Liver (tissue), 9 donors: ENCODE measurements around the gene GRIA1. TPM values are rescaled to one million over a fixed set of nuclear protein-coding genes. Genes with fewer than 3 reads are reported as not detected.

Experiments used
- DNase-seq: peaks from one replicate; pipeline ENCODE4 v3.0.0-alpha.2; 2017; ENCODE audit warnings: low spot score
- H3K27ac ChIP-seq, 2 donors: one replicate each; pipeline ENCODE4 v1.7.0; 2013; ENCODE audit warnings: inconsistent platforms in 2 of 2, low read length in 2 of 2, control low read depth in 1 of 2, low read depth in 1 of 2, mild to moderate bottlenecking in 1 of 2
- H3K27me3 ChIP-seq, 4 donors: one replicate each; pipeline versions ENCODE4 v1.6.1 to v1.7.0; 2013; ENCODE audit warnings: low read length in 3 of 4, inconsistent platforms in 1 of 4, mild to moderate bottlenecking in 1 of 4, moderate library complexity in 1 of 4; ENCODE audit not compliant: control insufficient read depth in 4 of 4, insufficient read depth in 4 of 4
- H3K36me3 ChIP-seq, 4 donors: one replicate each; pipeline versions ENCODE4 v1.6.1 to v1.7.0; 2013; ENCODE audit warnings: low read length in 3 of 4, mild to moderate bottlenecking in 3 of 4, low read depth in 1 of 4, moderate library complexity in 1 of 4; ENCODE audit not compliant: control insufficient read depth in 4 of 4, insufficient read depth in 3 of 4
- H3K4me1 ChIP-seq, 4 donors: one replicate each; pipeline versions ENCODE4 v1.6.1 to v1.7.0; 2013; ENCODE audit warnings: low read length in 3 of 4, mild to moderate bottlenecking in 3 of 4, moderate library complexity in 1 of 4; ENCODE audit not compliant: control insufficient read depth in 4 of 4, insufficient read depth in 4 of 4
- H3K4me3 ChIP-seq, 3 donors: one replicate each; pipeline versions ENCODE4 v1.6.1 to v1.7.0; 2013; ENCODE audit warnings: low read length in 3 of 3, control low read depth in 1 of 3, low read depth in 1 of 3, mild to moderate bottlenecking in 1 of 3
- H3K9ac ChIP-seq, 2 donors: one replicate each; pipeline ENCODE4 v1.7.0; 2013; ENCODE audit warnings: low read length in 2 of 2, mild to moderate bottlenecking in 2 of 2, moderate library complexity in 2 of 2, control low read depth in 1 of 2, low read depth in 1 of 2
- H3K9me3 ChIP-seq, 4 donors: one replicate each; pipeline versions ENCODE4 v1.6.1 to v1.7.0; 2013; ENCODE audit warnings: low read length in 3 of 4; ENCODE audit not compliant: control insufficient read depth in 4 of 4
- EGR1 ChIP-seq, 2 donors: IDR thresholded peaks; 2 replicates each; pipeline ENCODE4 v1.6.1; 2016 to 2018; ENCODE audit warnings: antibody characterized with exemption in 2 of 2, low read depth in 2 of 2
- FOXA1 ChIP-seq: IDR thresholded peaks from 2 replicates; pipeline ENCODE4 v1.6.1; 2016; ENCODE audit warnings: antibody characterized with exemption
- FOXA2 ChIP-seq: IDR thresholded peaks from 2 replicates; pipeline ENCODE4 v1.6.1; 2016; ENCODE audit warnings: antibody characterized with exemption
- GABPA ChIP-seq, 2 donors: IDR thresholded peaks in 1 of 2; conservative IDR thresholded peaks in 1 of 2; 2 replicates each; pipeline ENCODE4 v1.6.1; 2016; ENCODE audit warnings: antibody characterized with exemption in 2 of 2, mild to moderate bottlenecking in 1 of 2, moderate library complexity in 1 of 2
- HNF4A ChIP-seq, 2 donors: conservative IDR thresholded peaks; 2 replicates each; pipeline ENCODE4 v1.6.1; 2016; ENCODE audit warnings: antibody characterized with exemption in 2 of 2, mild to moderate bottlenecking in 2 of 2
- HNF4G ChIP-seq: IDR thresholded peaks from 2 replicates; pipeline ENCODE4 v1.6.1; 2016; ENCODE audit warnings: antibody characterized with exemption
- JUND ChIP-seq, 2 donors: IDR thresholded peaks; 2 replicates each; pipeline ENCODE4 v1.6.1; 2016; ENCODE audit warnings: antibody characterized with exemption in 2 of 2
- NR2F2 ChIP-seq: IDR thresholded peaks from 2 replicates; pipeline ENCODE4 v1.6.1; 2016; ENCODE audit warnings: antibody characterized with exemption
- RAD21 ChIP-seq, 2 donors: IDR thresholded peaks; 2 replicates each; pipeline ENCODE4 v1.6.1; 2016; ENCODE audit warnings: antibody characterized with exemption in 2 of 2, mild to moderate bottlenecking in 2 of 2
- RXRA ChIP-seq, 2 donors: IDR thresholded peaks; 2 replicates each; pipeline ENCODE4 v1.6.1; 2017 to 2018; ENCODE audit warnings: antibody characterized with exemption in 2 of 2, mild to moderate bottlenecking in 1 of 2
- SP1 ChIP-seq: IDR thresholded peaks from 2 replicates; pipeline ENCODE4 v1.6.1; 2018; ENCODE audit warnings: antibody characterized with exemption, mild to moderate bottlenecking
- TAF1 ChIP-seq: conservative IDR thresholded peaks from 2 replicates; pipeline ENCODE4 v1.6.1; 2016; ENCODE audit warnings: antibody characterized with exemption, mild to moderate bottlenecking
- YY1 ChIP-seq: IDR thresholded peaks from 2 replicates; pipeline ENCODE4 v1.6.1; 2016; ENCODE audit warnings: antibody characterized with exemption, mild to moderate bottlenecking
- WGBS: extraction: QIAGEN DNeasy Blood & Tissue Kit; methylation state at CpG from one replicate; pipeline ENCODE4 v1.1.7; 2013; 5-methylcytosine and 5-hydroxymethylcytosine counted together
- polyA plus RNA-seq, 2 donors: library from polyadenylated mRNA; stranded (reverse) in 1 of 2; unstranded in 1 of 2; fragments of 200-250 nt in 1 of 2; fragments of >200 nt in 1 of 2; fragmentation: Nextera tagmentation in 1 of 2; extraction: Ambion mirVana in 1 of 2; gene quantifications; one replicate each; pipeline versions ENCODE4 v1.2.1 to v1.2.3, GENCODE V29; 2013 to 2015
- total RNA-seq, 2 donors: library from RNA; depleted of rRNA; stranded (reverse); fragments of >200 nt; gene quantifications; one replicate each; pipeline ENCODE4 v1.2.3, GENCODE V29; 2014
- TF ChIP-seq, protein P1 (sequence below): IDR thresholded peaks from 2 replicates; pipeline ENCODE4 v1.6.1; 2016; ENCODE audit warnings: antibody characterized with exemption, mild to moderate bottlenecking
- TF ChIP-seq, protein P2 (sequence below): IDR thresholded peaks from 2 replicates; pipeline ENCODE4 v1.6.1; 2016; ENCODE audit warnings: antibody characterized with exemption
- TF ChIP-seq, protein P3 (sequence below): IDR thresholded peaks from 2 replicates; pipeline ENCODE4 v1.6.1; 2016; ENCODE audit warnings: antibody characterized with exemption
- TF ChIP-seq, protein P4 (sequence below): fragments of 150-350 bp; IDR thresholded peaks from 2 replicates; pipeline ENCODE4 v1.5.1; 2017; ENCODE audit warnings: improper control_type of control experiment, low read depth, low read length; ENCODE audit not compliant: missing input control
- TF ChIP-seq, protein P5 (sequence below): IDR thresholded peaks from 2 replicates; pipeline ENCODE4 v1.6.1; 2016; ENCODE audit warnings: antibody characterized with exemption
- donor health status: healthy.
- donor health status: healthy.
- donor health status: healthy.
- donor health status: healthy.
- donor health status: healthy.

The GRIA1 gene
- total and polyA plus RNA-seq, 4 donors = 0.08 TPM; not detected in 3

DNA sequence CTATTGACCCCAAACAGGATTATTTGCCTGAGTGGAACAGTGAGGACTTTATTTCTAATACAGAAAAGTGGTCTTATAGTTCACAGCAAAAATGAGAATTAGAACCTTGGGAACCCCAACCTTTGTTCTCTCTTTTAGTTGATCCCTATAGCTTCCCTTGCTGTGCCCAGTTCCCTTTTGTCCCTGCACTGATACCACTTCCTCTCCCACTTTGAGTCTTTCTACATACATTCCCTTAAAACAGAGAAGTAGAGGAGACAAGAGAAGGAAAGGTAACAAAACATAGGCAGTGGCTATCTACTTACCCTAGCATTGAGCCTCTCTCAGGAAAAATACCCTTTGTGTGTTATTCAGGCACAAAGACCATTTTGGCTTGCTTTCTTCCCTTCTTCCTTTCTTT, 301.8 kb downstream of the GRIA1 start (continued):
- TF ChIP-seq, protein P1, sequence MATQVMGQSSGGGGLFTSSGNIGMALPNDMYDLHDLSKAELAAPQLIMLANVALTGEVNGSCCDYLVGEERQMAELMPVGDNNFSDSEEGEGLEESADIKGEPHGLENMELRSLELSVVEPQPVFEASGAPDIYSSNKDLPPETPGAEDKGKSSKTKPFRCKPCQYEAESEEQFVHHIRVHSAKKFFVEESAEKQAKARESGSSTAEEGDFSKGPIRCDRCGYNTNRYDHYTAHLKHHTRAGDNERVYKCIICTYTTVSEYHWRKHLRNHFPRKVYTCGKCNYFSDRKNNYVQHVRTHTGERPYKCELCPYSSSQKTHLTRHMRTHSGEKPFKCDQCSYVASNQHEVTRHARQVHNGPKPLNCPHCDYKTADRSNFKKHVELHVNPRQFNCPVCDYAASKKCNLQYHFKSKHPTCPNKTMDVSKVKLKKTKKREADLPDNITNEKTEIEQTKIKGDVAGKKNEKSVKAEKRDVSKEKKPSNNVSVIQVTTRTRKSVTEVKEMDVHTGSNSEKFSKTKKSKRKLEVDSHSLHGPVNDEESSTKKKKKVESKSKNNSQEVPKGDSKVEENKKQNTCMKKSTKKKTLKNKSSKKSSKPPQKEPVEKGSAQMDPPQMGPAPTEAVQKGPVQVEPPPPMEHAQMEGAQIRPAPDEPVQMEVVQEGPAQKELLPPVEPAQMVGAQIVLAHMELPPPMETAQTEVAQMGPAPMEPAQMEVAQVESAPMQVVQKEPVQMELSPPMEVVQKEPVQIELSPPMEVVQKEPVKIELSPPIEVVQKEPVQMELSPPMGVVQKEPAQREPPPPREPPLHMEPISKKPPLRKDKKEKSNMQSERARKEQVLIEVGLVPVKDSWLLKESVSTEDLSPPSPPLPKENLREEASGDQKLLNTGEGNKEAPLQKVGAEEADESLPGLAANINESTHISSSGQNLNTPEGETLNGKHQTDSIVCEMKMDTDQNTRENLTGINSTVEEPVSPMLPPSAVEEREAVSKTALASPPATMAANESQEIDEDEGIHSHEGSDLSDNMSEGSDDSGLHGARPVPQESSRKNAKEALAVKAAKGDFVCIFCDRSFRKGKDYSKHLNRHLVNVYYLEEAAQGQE = no peak
- no peak for TF ChIP-seq GABPA (IDR thresholded peaks at IDR 0.05 in 1 of 2, conservative IDR thresholded peaks at IDR 0.05 in 1 of 2)
- TF ChIP-seq TAF1 = no peak
- TF ChIP-seq SP1 = no peak

DNA sequence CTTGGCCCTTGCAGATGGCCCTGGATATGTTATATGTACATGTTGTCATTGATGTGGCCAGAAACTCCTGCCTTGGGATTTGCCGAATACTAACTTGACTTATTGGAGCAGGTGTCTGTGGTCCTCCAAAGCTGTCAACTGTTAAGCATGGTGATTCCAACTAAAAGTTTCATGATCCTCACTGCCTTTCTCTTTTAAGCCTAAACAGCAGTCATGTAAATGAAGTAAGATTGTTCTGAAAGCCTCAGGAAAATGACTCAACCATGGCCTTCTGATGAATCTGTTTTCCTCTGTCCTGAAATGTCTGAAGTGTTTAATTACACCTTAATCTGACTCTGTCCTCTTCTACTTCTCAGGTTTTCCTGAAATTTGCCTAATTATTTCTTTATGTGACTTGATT, 303.2 kb downstream of the GRIA1 start:
- Histone ChIP-seq H3K27me3 (no peaks in the 10 kb centered on the region), H3K27ac (no peak overlapping the region), H3K9me3 (no peaks in the 10 kb centered on the region), H3K9ac (no peak overlapping the region), H3K4me1 (no peaks in the 10 kb centered on the region), H3K36me3 (no peaks in the 10 kb centered on the region), H3K4me3 (no peak overlapping the region)
- 99% methylated on average over 1 of the region's 1 CpG for WGBS
- no peak for DNase-seq
- TF ChIP-seq, protein P2, sequence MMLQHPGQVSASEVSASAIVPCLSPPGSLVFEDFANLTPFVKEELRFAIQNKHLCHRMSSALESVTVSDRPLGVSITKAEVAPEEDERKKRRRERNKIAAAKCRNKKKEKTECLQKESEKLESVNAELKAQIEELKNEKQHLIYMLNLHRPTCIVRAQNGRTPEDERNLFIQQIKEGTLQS = no peak
- TF ChIP-seq HNF4A (conservative IDR thresholded peaks at IDR 0.05) (no peak), EGR1 (IDR thresholded peaks at IDR 0.05; ENCODE audit: low read depth in 2 of 2) (no peak), RAD21 (IDR thresholded peaks at IDR 0.05) (no peak), GABPA (IDR thresholded peaks at IDR 0.05 in 1 of 2, conservative IDR thresholded peaks at IDR 0.05 in 1 of 2) (no peak), RXRA (IDR thresholded peaks at IDR 0.05) (no peak), NR2F2 (no peak), FOXA1 (no peak), YY1 (no peak), FOXA2 (no peak), TAF1 (no peak), SP1 (no peak), HNF4G (no peak), JUND (IDR thresholded peaks at IDR 0.05) (no peak)
- TF ChIP-seq, protein P3, sequence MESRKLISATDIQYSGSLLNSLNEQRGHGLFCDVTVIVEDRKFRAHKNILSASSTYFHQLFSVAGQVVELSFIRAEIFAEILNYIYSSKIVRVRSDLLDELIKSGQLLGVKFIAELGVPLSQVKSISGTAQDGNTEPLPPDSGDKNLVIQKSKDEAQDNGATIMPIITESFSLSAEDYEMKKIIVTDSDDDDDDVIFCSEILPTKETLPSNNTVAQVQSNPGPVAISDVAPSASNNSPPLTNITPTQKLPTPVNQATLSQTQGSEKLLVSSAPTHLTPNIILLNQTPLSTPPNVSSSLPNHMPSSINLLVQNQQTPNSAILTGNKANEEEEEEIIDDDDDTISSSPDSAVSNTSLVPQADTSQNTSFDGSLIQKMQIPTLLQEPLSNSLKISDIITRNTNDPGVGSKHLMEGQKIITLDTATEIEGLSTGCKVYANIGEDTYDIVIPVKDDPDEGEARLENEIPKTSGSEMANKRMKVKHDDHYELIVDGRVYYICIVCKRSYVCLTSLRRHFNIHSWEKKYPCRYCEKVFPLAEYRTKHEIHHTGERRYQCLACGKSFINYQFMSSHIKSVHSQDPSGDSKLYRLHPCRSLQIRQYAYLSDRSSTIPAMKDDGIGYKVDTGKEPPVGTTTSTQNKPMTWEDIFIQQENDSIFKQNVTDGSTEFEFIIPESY = no peak
- TF ChIP-seq, protein P1 = no peak
- TF ChIP-seq, protein P4, sequence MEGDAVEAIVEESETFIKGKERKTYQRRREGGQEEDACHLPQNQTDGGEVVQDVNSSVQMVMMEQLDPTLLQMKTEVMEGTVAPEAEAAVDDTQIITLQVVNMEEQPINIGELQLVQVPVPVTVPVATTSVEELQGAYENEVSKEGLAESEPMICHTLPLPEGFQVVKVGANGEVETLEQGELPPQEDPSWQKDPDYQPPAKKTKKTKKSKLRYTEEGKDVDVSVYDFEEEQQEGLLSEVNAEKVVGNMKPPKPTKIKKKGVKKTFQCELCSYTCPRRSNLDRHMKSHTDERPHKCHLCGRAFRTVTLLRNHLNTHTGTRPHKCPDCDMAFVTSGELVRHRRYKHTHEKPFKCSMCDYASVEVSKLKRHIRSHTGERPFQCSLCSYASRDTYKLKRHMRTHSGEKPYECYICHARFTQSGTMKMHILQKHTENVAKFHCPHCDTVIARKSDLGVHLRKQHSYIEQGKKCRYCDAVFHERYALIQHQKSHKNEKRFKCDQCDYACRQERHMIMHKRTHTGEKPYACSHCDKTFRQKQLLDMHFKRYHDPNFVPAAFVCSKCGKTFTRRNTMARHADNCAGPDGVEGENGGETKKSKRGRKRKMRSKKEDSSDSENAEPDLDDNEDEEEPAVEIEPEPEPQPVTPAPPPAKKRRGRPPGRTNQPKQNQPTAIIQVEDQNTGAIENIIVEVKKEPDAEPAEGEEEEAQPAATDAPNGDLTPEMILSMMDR = no peak
- TF ChIP-seq, protein P5, sequence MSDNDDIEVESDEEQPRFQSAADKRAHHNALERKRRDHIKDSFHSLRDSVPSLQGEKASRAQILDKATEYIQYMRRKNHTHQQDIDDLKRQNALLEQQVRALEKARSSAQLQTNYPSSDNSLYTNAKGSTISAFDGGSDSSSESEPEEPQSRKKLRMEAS = no peak
